HL-60/S4 treated with retinoic acid at 250 ng/mL for 4 days and 3 days (cell line): ENCODE results near the gene ANKAR.
"Not testable (repeated sequence)": the region's sequence is repeated elsewhere in the genome, so short reads cannot be mapped to it uniquely, and the experiment has no call there.

Experiments used
- in situ Hi-C: fragments of 300-500 bp; cut with MboI; formaldehyde crosslinking; loops from 2 replicates; pipeline ENCODE4 v1.7.0; 2022; ENCODE audit warnings: low sequenced_read_pairs

ANKAR gene, protein sequence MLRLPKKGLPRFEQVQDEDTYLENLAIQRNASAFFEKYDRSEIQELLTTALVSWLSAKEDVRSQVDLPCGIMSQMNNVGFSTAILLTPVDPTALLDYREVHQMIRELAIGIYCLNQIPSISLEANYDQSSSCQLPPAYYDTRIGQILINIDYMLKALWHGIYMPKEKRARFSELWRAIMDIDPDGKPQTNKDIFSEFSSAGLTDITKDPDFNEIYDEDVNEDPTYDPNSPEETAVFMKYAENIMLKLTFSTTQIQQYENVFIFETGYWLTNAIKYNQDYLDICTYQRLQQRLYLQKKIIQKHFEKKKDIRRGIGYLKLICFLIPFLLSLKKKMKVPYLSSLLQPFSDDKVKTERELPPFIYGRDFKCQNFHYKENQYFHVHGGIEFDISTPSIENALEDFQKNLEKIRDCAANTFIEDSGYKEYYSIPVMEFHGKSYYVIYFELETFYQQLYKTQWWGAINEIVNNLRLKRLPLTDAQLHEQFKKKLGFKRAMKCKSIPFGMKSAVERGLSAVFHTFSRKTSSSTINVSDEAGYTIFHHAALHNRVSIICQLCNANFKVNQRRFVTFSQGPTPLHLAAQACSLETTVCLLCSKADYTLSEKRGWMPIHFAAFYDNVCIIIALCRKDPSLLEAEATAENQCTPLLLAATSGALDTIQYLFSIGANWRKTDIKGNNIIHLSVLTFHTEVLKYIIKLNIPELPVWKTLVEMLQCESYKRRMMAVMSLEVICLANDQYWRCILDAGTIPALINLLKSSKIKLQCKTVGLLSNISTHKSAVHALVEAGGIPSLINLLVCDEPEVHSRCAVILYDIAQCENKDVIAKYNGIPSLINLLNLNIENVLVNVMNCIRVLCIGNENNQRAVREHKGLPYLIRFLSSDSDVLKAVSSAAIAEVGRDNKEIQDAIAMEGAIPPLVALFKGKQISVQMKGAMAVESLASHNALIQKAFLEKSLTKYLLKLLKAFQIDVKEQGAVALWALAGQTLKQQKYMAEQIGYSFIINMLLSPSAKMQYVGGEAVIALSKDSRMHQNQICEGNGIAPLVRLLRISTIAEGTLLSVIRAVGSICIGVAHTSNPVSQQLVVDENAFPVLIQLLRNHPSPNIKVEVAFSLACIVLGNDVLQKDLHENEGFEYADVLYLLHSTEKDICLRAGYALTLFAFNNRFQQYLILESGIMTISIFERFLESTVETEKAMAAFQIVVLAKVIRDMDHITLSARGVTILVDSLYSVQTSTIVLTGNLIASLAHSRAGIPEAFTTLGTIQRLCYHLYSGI (N-terminal part only)

DNA sequence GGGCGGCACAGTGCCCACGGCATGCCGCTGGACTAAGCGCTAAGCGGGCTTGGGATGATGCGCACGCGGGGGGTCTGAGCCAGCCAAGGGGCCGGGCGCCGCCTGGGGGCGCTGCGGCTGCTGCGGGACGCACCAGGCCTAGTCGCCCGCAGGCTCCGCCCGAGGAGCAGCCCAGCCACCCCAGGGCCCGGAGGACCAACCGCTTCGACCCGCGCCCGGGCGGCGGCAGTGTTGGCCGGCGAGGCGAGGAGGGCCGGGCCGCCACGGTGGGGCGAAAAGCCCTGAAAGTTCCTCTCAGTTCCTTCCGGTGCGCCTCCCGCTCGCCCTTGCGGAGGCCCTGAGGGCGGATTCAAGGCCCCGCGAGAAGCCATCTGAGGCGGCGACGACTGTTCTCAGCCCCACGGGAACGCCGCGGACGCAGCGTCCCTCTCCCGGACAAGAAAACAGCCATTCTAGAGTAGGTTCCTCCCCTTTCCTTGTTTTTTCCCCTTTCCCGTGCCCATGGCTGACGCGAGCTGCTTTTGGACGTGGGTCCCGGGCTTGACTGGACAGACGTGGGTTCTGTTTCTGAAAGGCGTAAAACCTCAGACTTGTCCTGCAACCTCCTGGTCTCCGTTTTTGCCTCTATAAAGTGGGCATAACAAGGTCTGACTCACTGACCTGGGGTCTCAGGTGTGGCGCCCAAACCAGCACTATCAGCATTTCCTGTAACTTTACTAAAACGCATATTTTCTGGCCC is at the start of gene ANKAR:
Gene ANKAR (plus strand): TSS at position 297 of the 739 bp plus-strand sequence. CDS start 1,821 bp downstream, outside the sequence.
- in situ Hi-C loops = no loop called here

DNA sequence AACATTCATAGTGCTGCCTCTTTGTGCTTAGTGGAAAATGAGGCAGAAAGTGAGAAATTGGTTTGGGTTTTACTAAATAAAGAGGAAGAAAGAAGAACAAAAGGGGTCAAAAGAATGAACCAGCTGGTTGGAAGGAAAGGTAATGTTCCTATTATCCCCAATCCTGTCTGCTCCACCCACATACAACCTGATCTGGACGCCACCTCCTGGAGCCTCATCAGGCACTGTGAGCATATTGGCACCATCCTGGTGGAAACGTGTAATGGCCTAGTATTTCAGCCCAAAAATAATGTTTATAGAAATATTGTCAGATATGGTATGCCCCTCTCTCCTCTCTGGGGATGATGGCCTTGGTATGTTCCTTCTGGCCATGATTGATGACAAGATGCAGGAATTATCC is 48.8 kb upstream of the ANKAR start:
- in situ Hi-C loops = no loop called here

DNA sequence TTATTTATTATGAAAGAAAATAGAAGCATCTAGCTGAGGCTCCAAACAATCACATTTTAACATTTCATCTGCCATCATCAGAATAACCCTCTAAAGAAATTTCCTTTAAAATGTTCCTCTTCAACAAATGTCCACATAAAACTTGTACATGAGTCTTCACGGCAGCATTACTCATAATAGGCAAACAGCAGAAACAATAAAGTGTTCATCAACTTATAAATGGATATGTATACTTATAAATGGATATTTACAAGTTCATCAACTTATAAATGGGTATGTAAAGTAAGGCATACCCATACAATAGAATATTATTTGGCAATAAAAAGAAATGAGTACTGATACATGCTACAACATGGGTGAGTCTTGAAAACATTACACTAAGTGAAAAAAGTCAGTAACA is 46.7 kb upstream of the ANKAR start:
- in situ Hi-C loops = no loop called here

DNA sequence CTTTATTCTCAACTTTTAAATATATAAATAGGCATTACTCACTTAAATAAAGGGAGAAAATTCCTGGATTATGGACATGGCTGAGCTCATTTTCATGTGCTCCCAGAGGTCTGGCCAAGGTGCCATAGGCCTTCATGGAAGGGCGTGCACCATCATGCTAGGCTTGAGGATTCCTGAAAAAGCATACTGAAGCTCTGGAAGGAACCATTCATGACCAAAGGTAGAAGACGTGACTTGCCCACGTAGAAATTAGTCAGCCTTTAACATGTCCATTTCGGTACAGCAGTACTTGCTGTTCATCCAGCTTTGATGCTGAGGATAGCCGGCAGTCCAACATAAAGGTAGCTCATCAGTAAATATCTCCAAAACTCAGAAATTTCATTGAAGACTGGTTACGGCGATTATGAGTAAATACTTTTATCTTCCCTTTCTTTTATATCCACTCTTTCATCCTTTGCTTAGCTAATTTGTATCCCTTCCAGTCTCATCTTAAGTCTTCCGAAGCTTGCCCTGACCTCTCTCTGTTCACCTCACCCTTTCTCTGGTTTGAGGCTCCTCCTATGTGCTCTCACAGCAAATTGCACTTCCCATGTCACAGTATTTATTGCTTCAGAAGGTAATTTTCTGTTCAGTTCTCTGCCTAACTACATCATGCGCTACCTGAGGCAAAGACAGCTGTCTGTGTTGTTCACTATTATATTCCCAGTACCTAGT is 45.5 kb upstream of the ANKAR start:
- in situ Hi-C loops = no loop called here

DNA sequence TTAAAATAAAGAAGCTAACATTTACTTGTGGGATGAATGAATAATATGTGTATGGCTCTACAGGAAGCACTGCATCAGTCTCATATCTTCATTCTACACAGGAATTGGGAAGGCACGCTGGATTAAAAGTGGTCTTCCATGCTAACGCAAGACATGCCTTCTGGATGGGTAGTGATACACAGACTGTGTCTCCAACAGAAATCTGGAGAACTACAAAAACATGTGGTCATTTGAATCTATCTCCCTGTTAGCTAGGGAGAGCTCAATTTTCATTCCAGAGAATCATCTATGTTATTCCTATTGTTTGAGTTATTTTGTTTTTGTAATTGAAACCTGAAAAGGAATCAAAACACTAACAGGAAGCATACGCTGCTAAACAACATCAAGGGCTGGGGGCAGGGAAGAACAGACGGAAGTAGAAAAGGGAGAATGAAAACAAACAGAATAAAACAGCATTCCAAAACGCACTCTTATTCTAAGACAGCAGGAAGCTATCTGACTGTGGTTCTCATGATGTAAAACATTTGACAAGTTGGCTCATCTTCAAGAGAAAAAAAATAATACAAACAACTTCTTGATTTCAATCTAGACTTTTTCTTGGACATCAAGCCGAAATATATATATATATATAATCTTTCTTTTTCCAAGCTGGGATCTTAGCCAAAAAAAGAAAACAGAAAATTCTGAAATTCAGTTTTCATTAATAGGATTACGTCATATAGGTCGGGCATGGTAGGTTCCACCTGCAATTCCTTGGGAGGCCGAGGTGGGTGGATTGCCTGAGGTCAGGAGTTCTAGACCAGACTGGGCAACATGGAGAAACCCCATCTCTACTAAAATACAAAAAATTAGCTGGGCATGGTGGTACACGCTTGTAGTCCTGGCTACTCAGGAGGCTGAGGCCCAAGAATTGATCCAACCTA is 44.7 kb upstream of the ANKAR start:
- in situ Hi-C loops = no loop called here

DNA sequence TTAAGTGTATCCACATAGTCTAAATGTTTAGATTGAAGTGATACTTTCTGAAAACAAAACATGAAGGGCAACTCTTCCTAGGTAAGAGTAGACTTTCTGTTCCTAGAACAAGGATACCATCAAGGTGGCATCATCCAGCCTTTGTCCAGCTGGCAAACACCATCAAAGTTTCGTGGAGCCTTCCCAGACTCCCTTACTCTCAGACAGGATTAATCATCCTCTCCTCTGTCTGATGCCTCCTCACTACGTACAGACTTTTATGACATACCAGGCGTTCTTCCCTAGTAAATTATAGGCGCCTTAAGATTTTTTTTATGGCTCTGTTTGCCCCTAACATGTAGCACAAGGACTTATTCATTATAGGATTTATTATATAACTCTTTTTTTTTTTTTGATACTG is 42.6 kb upstream of the ANKAR start:
- in situ Hi-C loops = no loop called here

DNA sequence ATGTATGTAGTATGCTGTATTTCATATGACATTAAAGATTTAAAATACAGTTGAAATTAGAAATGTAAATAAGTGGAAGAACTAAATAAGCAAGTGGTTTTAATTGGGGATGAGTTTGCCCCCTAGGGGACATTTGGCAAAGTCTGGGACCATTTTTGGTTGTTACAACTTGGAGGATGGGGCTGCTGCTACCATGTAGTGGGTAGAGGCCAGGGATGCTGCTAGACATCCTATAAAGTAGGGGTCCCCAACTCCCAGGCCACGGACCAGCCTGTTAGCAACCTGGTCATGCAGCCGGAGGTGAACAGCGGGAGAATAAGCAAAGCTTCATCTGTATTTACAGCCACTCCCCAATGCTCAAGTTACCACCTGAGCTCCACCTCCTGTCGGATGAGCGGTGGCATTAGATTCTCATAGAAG is 41.1 kb upstream of the ANKAR start:
- in situ Hi-C loops = no loop called here

DNA sequence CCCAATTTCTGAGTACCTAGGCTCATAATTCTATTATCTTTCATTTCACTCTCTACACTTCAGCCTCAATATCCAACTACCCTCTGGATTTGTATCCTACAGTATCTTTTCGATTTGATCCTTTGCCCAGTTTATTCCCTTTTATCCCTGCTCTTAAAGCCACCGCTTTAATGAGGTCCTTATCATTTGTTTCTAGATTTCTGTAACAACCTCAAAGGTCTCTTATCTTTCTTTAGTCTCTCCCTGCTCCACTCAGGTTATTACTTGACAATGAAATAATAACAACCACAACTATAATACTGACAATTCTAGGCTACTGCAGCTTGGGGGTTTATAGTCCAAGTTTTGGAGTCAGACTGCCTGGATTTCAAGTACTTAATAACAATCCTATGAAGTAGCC is 39.1 kb upstream of the ANKAR start:
- in situ Hi-C loops = no loop called here

DNA sequence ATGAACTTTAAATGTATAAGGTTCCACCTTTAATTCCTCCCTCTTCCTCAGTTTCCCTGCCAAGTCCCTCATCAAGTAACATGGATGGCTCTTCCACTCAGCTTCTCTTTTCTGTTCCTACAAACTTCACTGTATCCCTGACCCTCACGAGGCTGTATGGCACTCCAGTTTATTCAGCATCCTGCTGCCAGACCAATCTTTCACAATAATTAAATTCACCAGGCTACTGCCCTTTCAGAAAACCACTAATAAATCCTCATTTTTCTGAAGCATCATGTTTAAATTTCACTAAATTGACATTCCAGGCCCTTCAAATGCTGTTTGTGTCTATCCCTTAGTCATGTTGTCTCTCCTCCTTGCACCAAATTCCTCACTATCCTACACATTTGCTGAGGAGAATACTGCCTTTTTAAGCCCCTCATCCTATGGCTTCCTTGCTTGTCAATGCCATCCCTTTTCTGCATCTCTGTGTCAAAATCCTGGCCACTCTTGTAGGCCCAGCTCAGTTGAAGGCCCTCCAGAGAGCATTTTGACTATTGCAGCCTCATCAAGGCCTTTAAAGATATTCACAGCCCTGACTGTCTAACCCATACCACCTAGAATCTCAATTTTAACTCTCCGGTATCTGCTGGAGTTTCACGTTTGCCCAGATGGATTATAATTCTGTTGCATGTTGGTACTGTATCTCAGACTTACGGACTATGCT is 36.0 kb upstream of the ANKAR start:
- in situ Hi-C loops = no loop called here

DNA sequence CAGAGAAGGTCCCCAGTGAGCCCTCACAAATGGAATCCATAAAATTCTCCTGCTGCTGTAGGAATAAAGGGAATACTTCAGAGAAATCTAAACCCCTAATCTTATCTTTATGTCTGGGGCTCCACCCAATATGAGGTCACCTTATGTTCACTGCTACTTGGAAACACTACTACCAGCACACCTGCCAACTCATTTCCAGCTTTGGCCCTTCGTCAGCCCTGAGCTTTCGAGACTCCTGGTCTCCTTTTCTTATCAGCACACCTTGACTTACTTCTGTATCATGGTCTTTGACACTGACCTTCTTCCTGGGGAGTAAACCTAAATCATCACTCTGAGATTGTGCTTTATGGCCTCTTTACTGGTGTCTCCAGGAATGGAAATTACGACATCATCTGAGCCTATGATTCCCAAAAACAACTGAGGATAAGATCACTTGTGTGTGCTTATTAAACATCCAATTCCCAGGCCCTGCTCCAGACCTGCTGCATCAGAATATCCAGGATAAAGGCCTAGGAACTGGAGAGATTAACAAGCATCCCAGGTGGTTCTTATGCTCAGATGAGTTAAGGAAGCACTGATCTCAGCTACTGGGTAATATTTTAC is 35.4 kb upstream of the ANKAR start:
- in situ Hi-C loops = no loop called here

DNA sequence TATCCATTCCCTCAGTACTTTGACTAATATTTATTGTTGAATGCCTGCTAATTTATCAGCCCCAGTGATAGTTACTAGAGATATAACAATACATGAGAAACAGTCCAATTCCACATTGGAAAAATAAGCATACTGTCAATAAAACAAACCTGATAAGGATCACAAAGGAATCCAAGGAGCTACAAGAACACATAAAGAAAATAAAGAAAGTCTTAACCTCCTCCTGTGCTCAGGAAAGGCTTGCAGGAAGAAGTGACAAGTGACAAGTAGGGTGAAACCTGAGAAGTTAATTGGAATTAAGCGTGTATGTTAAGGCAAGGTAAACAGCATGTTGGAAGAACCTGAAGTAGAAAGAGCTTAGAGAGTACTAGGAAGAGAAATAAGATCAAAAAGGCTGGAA is 33.5 kb upstream of the ANKAR start:
- in situ Hi-C loops = no loop called here

DNA sequence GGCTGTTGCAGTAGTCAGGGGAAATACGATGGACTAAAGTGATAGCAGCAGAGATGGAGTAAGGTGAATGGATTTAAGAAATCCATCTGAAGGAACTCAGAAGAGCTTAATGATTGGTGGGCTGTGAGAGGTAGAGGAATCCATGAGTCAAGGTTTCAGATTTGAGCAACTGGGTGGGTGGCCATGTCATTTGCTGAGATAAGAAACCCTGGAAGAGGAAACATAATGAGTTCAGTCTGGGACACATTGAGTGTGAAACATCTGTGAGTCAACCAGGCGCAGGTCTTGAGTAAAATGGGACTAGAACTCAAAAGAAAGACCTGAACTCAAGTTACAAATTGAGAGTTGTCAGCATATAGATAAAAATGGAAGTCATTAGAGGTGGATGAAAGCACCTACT is 32.9 kb upstream of the ANKAR start:
- in situ Hi-C loops = no loop called here

DNA sequence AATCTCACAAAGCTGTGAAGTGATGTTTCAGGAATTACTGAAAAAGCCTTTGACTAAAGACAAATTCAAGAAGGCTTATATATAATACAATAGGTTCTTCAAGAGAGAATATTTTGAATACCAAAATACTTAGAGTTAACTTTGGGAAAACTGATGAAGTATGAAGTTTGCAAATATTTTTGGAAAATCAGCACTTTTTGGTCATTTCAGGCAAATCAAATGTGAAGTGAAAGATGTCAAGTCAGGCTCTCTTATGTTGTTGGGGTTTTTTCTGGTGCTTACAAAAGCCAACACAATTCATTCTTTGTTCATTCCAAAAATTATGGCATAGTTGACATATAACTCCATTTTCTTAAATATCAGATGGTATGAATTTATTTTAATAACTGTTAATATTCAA is 27.9 kb upstream of the ANKAR start:
- in situ Hi-C loops = no loop called here

DNA sequence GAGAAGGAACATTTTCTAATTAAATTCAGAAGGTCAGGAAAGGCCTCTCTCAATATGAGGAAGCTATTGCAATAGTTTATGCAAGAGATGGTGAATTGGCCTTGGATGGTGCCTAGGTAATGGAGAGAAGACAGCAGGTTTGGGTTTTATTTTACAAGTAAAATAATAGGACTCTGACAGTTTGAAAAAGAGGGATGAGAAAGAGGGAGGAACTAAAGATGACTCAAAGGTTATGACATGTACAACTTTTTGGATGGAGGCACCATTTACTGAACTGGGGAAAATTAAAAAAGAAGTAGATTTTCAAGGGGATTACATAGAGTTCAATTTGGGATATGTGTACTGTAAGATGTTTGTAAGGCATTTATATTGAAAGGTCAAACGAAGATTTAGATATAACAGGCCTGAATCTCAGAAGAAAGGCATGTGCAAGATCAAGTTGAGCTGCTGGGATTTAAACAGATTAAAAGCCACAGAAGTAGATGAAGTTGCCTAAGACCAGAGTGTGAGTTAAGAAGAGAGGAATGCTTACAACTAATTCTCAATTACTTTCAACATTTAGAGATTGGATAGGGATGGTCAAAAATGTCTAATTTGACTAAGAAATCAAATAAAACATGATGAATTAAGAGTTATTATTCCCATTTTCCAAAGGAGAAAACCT is 25.5 kb upstream of the ANKAR start:
- in situ Hi-C loops = no loop called here

DNA sequence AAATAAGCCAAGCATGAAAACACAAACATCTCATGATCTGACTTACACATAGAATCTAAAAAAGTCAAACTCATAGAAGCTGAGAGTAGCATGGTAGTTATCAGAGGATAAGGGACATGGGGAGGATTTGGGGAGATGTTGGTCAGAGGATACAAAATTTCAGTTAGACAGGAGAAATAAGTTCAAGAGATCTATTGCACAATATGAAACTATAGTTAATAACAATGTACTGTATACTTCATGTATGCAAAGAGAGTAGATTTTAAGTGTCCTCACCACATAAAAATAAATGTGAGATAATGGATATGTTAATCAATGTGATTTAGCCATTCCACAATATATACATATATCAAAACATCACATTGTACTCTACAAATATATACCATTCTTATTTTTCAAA is 23.2 kb upstream of the ANKAR start:
- in situ Hi-C loops = no loop called here

DNA sequence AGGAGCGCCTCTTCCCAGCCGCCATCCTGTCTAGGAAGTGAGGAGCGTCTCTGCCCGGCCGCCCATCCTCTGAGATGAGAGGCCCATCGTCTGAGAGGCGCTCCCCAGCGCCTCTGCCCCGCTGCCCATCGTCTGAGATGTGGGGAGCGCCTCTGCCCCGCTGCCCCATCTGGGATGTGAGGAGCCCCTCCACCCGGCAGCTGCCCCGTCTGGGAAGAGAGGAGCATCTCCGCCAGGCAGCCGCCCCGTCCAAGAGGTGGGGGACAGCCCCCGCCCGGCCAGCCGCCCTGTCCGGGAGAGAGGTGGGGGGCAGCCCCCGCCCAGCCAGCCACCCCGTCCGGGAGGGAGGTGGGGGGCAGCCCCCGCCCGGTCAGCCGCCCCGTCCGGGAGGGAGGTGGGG is 21.0 kb upstream of the ANKAR start:
- in situ Hi-C loops = not testable (repeated sequence)

DNA sequence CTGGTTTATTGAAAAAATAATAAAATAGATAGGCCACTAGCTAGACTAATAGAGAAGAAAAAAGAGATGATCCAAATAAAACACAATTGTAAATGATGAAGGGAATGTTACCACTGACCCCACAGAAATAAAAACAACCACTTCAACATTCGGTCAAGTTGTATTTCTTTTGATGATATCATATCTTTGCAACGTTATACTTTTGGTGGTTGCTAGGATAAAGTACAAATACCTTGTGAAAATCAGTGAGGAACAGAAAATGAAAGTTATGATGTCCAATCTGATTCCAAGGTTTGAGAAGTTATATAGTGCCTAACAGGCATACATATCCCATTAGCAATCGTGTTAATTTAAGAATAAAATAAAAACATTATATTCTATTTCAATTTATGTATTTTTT is 19.8 kb upstream of the ANKAR start:
- in situ Hi-C loops = no loop called here
